HG03442 (cell line): ENCODE measurements around the gene HOMER3.
A peak's percentile ranks its signal among the peaks of the same experiment; 100 is the strongest.
"Not testable (repeated sequence)": the region's sequence is repeated elsewhere in the genome, so short reads cannot be mapped to it uniquely, and the experiment has no call there.

Source experiments
- ATAC-seq: cut with Tn5 transposase; IDR thresholded peaks from one replicate; pipeline ENCODE4 v1.9.1; 2021; ENCODE audit warnings: mild to moderate bottlenecking, moderate library complexity; ENCODE audit not compliant: unreplicated experiment

Gene HOMER3

DNA sequence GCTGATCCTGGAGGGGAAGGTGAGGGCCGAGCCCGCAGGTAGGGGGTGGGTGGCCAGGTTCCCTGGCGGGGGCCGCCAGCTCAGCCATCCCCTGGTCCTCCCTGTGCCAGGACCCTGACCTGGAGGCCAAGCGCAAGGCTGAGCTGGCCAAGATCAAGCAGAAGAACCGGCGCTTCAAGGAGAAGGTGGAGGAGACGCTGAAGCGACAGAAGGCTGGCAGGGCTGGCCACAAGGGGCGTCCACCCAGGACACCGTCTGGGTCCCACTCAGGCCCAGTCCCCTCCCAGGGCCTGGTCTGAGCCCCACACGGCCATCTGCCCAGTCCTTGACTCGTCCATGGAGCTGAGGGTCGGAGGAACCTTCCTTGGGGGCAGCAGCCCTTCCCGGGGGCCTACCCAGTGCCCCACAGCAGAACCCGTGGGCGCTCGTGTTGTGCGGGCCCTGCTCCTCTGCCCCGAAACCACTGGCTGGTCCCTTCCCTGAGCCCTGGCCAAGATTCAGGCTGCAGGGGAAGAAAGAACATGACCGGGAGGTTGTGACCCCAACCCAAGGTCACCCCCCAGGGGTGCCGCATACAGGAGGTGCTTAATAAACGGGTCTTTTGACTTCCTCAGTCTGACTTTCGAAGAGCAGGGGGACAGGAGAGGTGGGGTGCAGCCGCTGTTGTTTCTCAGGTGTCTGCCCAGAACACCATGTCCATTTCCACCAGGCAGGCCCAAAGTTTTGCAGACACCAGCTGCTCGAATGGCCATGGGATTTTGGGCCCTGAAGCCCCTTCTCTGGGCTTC, 12.8 kb downstream of the HOMER3 start:
- ATAC-seq: no peak

DNA sequence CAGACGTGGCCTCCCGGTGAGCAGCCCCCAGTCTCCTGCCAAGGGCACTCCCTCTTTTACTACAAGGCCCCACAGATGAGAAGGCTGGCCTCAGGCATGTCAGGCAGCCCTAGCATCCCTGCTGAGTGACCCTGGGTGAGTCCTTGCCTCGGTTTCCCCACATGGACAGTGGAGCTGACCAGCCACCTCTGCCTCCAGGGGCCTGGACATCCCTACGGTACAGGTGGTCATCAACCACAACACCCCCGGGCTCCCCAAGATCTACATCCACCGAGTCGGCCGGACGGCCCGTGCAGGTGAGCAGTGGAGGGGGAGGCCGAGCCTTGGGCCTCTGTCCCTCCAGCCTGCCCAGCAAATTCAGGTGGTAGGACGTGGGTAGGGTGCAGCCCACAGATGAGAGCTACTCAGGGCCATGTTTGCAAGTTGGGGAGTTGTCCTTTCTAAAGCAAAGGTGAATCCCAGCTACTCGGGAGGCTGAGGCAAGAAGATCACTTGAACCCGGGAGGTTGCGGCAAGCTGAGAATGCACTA, 16.3 kb downstream of the HOMER3 start:
- no peak for ATAC-seq

DNA sequence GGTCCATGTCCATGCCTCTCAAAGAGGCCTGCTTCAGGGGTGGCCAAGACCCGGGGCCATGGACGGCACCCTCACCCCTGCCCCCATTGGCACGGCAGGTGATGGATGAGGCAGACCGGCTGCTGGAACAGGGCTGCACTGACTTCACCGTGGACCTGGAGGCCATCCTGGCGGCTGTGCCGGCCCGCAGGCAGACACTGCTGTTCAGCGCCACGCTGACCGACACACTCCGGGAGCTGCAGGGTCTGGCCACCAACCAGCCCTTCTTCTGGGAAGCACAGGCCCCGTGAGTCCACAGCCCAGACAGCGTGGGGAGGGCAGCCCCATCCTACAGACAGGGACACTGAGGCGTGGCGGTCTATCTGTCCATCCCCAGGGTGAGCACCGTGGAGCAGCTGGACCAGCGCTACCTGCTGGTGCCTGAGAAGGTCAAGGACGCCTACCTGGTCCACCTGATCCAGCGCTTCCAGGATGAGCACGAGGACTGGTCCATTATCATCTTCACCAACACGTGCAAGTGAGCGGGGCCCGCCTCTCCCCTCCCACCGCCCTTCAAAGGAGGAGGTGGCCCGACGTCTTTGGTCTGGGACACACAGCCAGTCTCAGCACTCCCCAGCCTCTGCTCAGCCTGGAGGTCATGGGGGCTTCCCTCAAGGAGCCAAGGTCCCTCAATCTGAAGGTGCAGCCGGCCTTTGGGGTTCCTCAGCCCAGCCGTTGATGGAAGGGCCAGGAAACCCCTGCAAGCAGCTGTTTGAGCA, 18.6 kb downstream of the HOMER3 start:
- ATAC-seq: no peak

DNA sequence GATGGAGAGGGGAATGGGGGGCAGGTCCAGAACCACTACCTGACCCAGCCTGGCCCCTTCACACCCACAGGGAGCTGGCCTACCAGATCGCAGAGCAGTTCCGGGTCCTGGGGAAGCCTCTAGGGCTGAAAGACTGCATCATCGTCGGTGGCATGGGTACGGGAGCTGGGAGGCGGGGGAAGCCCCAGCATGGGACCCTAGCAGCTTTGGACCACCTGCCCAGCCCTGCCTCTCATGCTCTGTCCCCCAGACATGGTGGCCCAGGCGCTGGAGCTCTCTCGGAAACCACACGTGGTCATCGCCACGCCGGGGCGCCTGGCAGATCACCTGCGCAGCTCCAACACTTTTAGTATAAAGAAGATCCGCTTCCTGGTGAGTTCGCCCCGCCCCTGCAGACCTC, 19.4 kb downstream of the HOMER3 start:
- ATAC-seq: no peak

DNA sequence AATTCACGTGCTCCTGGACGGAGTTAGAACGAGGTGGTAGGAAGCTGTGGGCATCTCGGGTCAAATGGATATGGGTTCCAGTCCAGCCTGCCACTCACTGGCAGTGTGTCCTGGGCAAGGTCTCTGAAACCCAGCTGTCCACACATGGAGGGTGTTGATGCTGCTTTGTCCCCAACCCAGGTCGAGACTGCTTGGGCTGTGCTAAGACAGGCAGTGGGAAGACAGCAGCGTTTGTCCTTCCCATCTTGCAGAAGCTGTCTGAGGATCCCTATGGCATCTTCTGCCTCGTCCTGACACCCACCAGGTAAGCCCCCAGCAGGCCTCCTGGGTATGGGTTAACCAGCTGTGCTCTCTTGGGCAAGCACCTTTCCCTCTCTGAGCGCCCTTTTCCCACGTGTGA, 20.6 kb downstream of the HOMER3 start:
- ATAC-seq: no peak

DNA sequence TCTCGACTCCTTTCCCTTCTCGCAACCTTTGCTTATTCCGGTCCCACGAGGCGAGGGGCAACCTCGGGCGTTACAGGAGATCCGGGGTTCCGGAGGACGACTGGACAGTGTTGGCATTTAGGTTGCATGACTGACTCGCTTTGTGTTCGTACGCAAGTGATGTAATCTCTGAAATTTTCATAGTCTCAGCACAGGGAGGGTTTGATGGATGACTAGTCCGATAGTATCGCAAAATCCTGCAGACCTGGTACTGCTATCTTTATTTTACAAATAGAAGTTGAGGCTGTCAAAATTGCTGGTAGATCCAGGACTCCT, 21.2 kb downstream of the HOMER3 start:
- ATAC-seq: no peak

DNA sequence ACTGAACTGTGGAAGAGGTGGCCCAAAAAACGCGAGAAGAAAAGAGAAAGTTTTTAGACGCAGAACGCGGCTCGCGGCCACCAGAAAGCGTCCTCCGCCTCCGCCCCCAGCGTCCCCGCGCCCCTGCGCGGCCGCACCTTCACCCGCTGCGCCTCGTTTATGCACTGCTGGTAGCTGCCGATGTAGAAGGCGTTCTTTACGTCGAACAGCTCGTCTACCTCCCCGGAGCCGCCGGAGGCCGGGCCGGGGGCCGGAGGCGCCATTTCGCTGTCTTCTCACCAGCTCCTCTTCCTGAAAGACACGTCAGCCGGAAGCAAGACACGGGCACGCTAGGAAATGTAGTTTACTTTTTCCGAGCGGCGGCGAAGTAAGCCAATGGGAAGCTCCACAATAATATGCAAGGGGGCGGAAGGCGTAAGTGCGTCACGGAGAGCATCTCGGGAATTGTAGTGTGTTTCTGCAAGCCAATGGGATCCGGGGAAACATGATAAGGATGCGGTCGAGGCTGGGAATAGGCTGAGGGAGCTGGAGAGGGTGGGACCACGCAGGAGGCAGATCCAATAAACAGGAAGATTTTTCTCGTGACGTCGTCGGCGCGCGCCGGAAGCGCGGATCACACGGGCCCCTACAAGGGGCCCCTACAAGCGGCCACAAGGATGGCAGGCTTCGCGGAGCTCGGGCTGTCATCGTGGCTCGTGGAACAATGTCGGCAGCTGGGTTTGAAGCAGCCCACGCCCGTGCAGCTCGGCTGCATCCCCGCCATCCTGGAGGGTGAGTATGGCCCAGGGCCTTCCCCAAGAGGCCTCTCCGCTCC, 21.7 kb downstream of the HOMER3 start, which contains the start of the genes COPE and DDX49:
COPE (minus strand) TSS at position 302 of the 814 bp plus-strand sequence; CDS start at position 263, 39 bp downstream.
DDX49 (plus strand) TSS at position 630 of the 814 bp plus-strand sequence; CDS start at position 657, 27 bp downstream.
- ATAC-seq: peak; percentile 86

DNA sequence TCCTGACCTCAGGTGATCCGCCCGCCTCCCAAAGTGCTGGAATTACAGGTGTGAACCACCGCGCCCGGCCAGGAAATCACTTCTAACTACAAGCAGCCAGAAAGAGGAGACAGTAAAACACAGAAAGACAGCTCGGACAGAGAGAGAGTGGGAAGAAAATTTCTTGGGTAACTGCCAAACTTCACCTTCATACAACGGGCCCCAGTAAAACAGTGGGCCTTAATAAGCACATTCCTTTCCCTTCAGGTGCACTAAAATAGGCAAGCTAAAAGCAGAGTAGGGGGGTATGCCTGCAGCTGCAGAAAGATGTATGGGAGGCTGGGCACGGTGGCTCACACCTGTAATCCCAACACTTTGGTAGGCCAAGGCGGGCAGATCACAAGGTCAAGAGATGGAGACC, 23.4 kb downstream of the HOMER3 start:
- not testable (repeated sequence) for ATAC-seq

DNA sequence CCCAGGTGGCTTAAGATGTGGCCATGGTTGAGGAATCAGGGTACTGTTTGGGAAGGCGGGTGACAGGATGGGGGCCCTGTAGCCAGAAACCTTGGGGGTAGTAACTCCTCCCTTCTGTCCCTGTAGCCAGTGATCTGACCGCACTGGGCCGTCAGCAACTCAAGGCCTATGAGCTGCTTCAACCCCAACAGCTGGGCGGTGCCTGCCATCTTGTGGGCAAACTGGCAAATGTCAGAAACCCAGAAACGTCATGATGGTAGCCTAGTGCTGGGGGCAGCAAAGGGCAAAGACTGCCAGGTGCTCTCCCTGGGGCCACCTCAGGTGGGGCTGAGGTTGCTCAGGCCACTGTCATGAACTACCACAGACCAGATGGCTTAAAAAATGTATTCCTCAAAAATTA, 25.4 kb downstream of the HOMER3 start:
- no peak for ATAC-seq

DNA sequence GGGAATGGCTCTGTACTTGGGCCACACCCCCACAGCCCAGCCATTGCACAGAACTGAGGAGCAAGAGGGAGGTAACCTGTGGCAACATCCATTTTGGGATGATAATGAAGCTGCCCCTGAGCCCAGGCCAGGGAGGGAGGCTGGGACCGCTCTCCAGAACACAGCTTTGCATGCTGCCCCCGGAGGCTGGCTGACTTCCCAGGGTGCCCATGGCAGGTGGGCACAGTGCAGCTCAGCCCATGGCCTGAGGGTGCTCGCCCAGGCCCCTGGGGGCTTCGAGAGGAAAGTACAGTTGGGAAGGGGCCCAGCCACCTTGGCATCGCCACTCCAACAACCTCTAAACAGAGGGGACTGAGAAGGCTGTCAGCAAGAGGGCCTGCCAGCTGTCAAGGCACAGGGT, 27.6 kb downstream of the HOMER3 start:
- no peak for ATAC-seq

DNA sequence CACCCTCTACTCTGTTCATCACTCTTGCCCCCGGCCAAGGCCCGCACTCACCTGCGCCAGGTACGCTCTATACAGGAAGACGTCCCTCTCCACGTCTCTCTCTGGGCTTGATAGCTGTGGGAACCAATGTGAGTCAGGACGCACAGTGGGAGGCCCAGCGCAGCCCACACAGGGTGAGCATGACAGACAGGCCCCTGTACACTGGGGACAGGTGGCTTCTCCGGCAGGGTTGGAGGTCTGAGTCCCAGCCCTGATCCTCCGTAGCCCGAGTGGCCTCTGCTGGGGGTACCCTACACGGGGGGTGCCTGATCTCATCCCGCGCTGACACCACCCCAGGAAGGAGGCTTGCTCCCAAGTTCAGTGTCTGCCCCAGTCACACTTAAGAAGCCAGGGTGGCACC, 28.1 kb downstream of the HOMER3 start:
- no peak for ATAC-seq

DNA sequence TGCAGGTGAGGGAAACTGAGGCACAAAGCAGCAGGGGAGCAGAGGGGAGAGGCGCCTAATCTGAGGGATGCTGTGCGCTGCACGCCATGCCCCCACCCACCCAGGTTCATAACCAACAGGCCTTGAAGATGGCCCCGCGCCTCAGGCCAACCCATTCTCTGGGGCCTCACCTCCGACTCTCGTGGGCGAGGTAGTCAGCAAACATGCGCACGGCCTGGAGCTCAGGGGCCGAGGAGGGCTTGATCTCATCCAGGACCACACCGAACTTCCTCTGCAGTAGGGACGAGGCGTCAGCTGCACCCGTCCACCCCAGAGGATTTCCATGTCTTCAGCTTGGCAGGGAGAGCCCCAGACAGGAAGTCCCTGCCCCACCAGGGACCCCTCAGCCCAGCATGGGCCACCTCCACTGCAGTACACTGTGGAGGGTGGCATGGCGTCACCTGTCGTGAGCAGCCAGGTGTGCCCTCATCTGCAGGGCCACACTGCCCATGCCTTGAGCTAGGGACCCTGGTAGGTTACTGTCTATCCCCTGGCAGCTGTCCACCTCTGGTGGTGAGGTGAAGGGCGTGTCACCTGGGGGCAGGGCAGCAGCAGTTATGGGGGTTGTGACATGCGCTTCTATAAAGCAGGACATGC, 30.1 kb downstream of the HOMER3 start:
- no peak for ATAC-seq

DNA sequence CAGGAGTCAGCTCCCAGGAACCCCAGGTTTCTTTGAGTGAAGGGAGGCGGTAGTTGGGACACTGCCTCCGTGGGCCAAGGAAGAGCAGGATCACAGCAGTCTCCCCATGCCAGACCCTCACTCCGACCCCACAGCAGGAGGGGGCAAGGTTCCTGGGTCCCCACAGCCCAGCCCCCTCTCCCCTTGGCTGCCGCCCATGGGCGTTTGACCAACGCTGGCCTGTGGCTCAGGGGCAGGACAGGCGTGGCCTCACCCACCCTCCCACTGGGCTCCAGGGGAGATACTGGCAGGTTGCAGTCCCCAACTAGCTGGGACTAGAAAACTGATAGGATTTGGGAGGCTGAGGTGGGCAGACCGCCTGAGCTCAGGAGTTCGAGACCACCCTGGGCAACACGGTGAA, 31.0 kb downstream of the HOMER3 start:
- no peak for ATAC-seq

DNA sequence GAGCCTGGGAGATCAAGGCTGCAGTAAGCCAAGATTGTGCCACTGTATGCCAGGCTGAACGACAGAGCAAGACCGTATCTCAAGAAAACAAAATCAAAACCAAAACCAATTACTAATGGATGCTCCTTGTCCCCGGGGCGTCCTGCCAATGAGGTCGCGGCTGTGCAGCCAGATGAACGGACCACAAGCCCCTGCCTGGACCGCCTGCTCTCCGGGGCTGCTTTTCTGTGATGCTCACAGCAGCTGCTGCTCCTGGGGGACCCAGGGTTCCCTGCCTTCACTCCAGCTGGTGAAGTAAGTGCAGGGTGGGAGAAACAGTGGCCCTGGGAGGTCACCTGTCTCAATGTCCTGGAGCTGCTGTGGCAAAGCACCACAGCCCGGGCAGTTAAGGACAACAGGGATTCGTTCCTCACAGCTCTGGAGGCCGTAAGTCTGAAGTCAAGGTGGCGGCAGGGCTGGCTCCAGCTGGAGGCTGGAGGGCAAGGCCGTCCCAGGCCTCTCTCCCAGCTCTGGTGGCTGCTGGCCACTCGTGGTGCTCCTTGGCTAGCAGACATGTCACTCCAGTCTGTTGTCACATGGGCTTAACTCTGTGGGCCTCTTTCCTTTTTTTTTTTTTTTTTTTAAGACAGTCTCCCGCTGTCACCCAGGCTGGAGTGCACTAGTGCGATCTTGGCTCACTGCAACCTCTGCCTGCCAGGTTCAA, 31.9 kb downstream of the HOMER3 start:
- ATAC-seq: no peak

DNA sequence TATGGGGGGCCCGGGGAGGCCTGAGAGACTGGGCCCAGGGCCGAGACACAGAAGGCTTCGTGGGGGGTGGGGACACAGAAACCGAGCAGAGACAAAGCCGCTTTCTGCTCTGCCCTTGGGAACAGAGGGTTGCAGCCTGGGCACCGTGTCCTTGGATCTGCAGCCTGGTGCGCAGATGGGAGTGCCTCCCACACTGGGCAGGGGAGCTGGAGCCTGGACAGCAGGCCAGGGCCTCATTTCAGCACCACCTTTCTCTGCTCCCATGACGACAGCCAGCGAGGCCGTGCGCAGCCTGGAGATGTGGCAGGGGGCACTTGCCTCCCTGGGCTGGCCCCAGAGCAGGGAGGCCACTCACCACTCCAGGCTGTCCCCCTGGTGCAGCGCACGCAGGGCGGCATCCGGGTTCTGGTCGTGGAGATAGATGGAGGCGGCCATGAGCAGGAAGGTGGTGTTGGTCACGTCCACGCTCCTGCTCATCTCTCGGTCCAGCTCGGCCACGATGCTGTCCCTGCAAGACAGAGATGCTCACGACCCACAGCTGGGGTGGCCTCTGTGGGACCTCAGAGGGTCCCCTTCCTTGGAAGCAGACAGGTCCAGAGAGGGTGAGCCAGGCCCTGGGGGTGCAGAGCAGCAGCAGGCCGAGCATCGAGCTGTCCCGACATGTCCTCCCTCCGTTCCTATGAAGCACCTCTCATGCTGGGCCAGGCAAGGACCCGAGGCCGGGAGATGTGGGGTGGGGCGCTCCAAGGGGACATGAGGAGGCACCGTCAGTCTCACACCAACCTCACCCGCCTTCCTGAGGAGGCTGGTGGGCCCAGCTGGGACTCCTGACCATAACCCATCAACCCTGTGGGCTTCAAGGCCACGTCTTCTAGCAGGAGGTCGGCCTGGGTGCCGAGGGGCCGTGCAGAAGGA, 34.2 kb downstream of the HOMER3 start:
- ATAC-seq: no peak

DNA sequence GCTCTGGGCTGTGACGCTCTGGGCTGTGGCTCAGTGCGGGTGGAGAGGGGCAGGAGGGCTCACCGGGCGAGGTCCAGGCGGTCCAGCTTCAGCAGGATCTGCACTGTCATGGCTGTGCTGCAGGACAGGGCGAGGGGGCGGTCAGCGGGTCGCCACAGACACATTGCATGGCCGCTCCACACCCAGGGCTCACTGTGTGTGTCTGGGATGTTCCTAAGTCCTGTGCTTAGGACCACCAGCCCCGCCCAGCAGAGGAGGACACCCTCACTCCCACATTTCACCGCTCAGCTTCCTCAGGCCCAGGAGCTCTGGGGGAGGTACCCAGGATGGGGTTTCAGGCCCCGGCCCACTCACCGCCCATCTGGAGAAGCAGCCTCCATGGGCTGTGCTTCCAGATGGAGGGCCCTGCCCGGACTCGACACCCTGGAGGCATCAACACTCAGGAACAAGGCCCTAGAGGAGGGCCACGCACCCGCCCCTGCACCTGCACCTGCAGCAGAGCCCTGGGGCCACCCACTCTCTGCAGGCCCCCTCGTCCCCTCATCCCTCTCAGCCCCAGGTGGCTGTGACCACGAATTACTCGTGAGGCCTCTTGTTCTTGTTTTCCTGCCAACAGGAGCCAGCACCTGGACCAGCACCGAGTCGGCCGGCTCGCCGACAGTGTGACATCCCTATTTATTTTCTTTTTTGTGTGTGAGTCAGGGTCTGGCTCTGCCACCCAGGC, 35.3 kb downstream of the HOMER3 start:
- ATAC-seq: no peak

DNA sequence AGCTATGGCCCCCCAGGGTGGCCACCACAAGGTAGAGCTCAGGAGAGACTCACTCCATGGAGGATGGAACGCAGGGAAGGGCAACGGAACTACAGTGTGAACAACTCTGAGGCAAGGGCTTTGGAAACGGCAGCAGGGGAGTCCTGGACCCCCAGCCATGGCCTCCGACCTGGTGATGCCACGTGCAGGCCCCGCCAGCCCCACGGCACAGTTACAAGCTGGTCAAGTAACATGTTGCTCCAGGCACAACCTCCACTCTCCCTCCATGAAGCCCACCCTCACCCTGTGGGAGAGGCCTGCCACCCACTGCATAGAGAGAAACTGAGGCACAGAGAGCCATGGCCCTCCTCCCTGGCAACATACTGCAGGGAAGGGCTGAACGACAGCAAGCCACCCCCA, 36.0 kb downstream of the HOMER3 start:
- no peak for ATAC-seq

DNA sequence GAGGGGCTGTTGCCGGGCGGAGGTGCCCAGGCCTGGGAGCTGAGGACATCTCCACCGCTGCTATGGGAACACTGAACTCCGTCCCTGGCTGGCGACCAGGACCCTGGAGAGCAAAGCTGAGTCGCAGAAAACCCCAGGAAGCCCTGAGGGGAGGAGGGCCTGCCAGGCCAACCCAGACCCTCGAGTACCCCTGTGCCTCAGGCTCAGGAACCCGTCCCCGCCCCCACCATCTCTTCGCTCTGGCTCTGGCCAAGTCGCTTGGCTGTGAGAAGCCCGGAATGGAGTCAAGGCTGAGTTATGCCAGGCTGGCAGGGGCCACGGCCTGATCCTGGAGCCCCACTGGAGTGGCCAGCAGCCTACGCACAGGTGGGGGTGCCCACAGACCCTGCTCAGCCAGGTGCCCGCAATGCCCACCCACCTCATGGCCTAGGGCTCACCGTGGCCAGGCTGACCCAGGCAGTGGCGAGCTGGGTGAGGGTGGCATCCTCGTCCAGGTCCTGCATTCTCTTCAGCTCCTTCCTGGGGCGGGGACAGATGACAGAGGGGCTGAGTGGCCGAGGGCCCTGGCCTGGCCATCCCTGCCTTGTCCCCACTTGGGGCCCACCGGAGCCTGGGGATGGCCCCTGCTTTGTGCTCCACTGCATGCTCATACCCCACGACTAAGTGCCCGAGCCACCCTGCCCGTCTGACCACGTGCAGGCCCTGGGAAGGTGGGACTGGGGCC, 36.5 kb downstream of the HOMER3 start:
- no peak for ATAC-seq
